Small intestine (tissue), 7 donors: ENCODE data around the gene PAPPA2. TPM values are rescaled to one million over a fixed set of nuclear protein-coding genes. Genes with fewer than 3 reads are reported as not detected.

Experiments used
- DNase-seq, 2 donors: peaks; one replicate each; pipeline versions ENCODE4 v3.0.0 to v3.0.0-alpha.2; 2013
- FAIRE-seq: peaks from 2 replicates; lab custom pipeline; 2012; peaks lifted over from hg19 to GRCh38; lab: Jason Lieb, UNC
- H3K27ac ChIP-seq, 3 donors: one replicate each; pipeline ENCODE4 v1.5.1; 2013; ENCODE audit warnings: low read length in 2 of 3, mild to moderate bottlenecking in 2 of 3, control low read depth in 1 of 3, inconsistent platforms in 1 of 3, low read depth in 1 of 3, moderate library complexity in 1 of 3
- H3K27me3 ChIP-seq, 3 donors: one replicate each; pipeline ENCODE4 v1.6.1; 2013; ENCODE audit warnings: low read length in 3 of 3, inconsistent platforms in 1 of 3; ENCODE audit not compliant: control insufficient read depth in 3 of 3, insufficient read depth in 3 of 3
- H3K36me3 ChIP-seq, 3 donors: one replicate each; pipeline ENCODE4 v1.6.1; 2013; ENCODE audit warnings: low read length in 3 of 3, inconsistent platforms in 1 of 3, low read depth in 1 of 3, mild to moderate bottlenecking in 1 of 3, moderate library complexity in 1 of 3; ENCODE audit not compliant: control insufficient read depth in 3 of 3, insufficient read depth in 2 of 3
- H3K4me1 ChIP-seq, 3 donors: one replicate each; pipeline ENCODE4 v1.6.1; 2013; ENCODE audit warnings: low read length in 2 of 3, inconsistent platforms in 1 of 3, low read depth in 1 of 3, mild to moderate bottlenecking in 1 of 3, moderate library complexity in 1 of 3; ENCODE audit not compliant: control insufficient read depth in 3 of 3, insufficient read depth in 2 of 3
- H3K4me3 ChIP-seq, 3 donors: one replicate each; pipeline ENCODE4 v1.5.1; 2013; ENCODE audit warnings: low read length in 3 of 3, control low read depth in 1 of 3, inconsistent platforms in 1 of 3, low read depth in 1 of 3, mild to moderate bottlenecking in 1 of 3, moderate library complexity in 1 of 3
- H3K9me3 ChIP-seq, 2 donors: one replicate each; pipeline ENCODE4 v1.6.1; 2013; ENCODE audit warnings: low read depth in 1 of 2, low read length in 1 of 2; ENCODE audit not compliant: control insufficient read depth in 2 of 2, insufficient read depth in 1 of 2
- WGBS, 3 donors: extraction: QIAGEN DNeasy Blood & Tissue Kit; methylation state at CpG; one replicate each; pipeline ENCODE4 v1.1.7; 2013; 5-methylcytosine and 5-hydroxymethylcytosine counted together
- polyA plus RNA-seq, 4 donors: library from polyadenylated mRNA; stranded (reverse) in 3 of 4; unstranded in 1 of 4; fragments of 200-250 nt in 3 of 4; fragments of 120-200 nt in 1 of 4; gene quantifications; one replicate each; pipeline versions ENCODE4 v1.2.1 to v1.2.3, GENCODE V29; 2013
- donor health status: healthy with polysubstance abuse.
- donor health status: control.
- donor health status: control.
- donor health status: Bipolar disorder and iron deficiency.
- donor health status: healthy.

The PAPPA2 gene
- polyA plus RNA-seq, 4 donors = 0.03 to 0.12 TPM; not detected in 2

GRCh38 chr1:176531921-176532897 is 69.2 kb downstream of the PAPPA2 start:
- DNase-seq (no peak), FAIRE-seq (no peak)
- Histone ChIP-seq H3K36me3 (no peaks in the 10 kb centered on the region), H3K27ac (no peak overlapping the region), H3K4me1 (no peaks in the 10 kb centered on the region), H3K27me3 (peaks cover 0 to 2% (median 0%) of the 10 kb centered on the region in 3 donors), H3K9me3 (no peaks in the 10 kb centered on the region), H3K4me3 (no peak overlapping the region)
- 69 to 73% (median 72%) methylated on average over 16 of the region's 16 CpGs for WGBS, 3 donors

- 93 to 95% (median 95%) methylated on average over 1 of the region's 1 CpG for WGBS, 3 donors
- no peak for FAIRE-seq
- H3K4me1 ChIP-seq = no peaks in the 10 kb centered on the region
- no peak for DNase-seq
- no peak overlapping the region for H3K4me3 ChIP-seq
- H3K36me3 ChIP-seq = no peaks in the 10 kb centered on the region
- H3K27me3 ChIP-seq = peaks cover 0 to 2% (median 0%) of the 10 kb centered on the region in 3 donors
- H3K27ac ChIP-seq = no peak overlapping the region
- no peaks in the 10 kb centered on the region for H3K9me3 ChIP-seq
Observed at GRCh38 chr1:176533020-176533419, 70.0 kb downstream of the PAPPA2 start.

GRCh38 chr1:176536588-176536987 is 73.6 kb downstream of the PAPPA2 start:
- Histone ChIP-seq H3K36me3 (no peaks in the 10 kb centered on the region), H3K27me3 (peaks cover 0 to 2% (median 0%) of the 10 kb centered on the region in 3 donors), H3K9me3 (no peaks in the 10 kb centered on the region), H3K4me1 (no peaks in the 10 kb centered on the region), H3K27ac (no peak overlapping the region), H3K4me3 (no peak overlapping the region)
- WGBS, 3 donors = 76 to 84% (median 79%) methylated on average over 2 of the region's 2 CpGs
- DNase-seq = no peak
- no peak for FAIRE-seq

- DNase-seq (no peak), FAIRE-seq (no peak)
- H3K27ac ChIP-seq = no peak overlapping the region
- H3K27me3 ChIP-seq = peaks cover 0 to 2% (median 0%) of the 10 kb centered on the region in 3 donors
- H3K4me3 ChIP-seq = no peak overlapping the region
- H3K4me1 ChIP-seq = no peaks in the 10 kb centered on the region
- WGBS, 3 donors = 54 to 69% (median 66%) methylated on average over 6 of the region's 6 CpGs
- no peaks in the 10 kb centered on the region for H3K36me3 ChIP-seq
- no peaks in the 10 kb centered on the region for H3K9me3 ChIP-seq
Observed at GRCh38 chr1:176539018-176539417, 76.0 kb downstream of the PAPPA2 start.

- FAIRE-seq = no peak
- DNase-seq = no peak
- no peaks in the 10 kb centered on the region for H3K36me3 ChIP-seq
- no peaks in the 10 kb centered on the region for H3K9me3 ChIP-seq
- H3K4me3 ChIP-seq = no peak overlapping the region
- H3K27me3 ChIP-seq = no peaks in the 10 kb centered on the region
- 91% methylated on average over 1 of the region's 1 CpG for WGBS, 3 donors
- H3K4me1 ChIP-seq = no peaks in the 10 kb centered on the region
- H3K27ac ChIP-seq = no peak overlapping the region
Observed at GRCh38 chr1:176540428-176540827, 77.5 kb downstream of the PAPPA2 start.

- FAIRE-seq = no peak
- no peak overlapping the region for H3K4me3 ChIP-seq
- 40 to 50% (median 43%) methylated on average over 3 of the region's 3 CpGs for WGBS, 3 donors
- H3K27ac ChIP-seq = no peak overlapping the region
- no peaks in the 10 kb centered on the region for H3K4me1 ChIP-seq
- peaks cover 0 to 4% (median 0%) of the 10 kb centered on the region in 3 donors for H3K27me3 ChIP-seq
- no peak for DNase-seq
- no peaks in the 10 kb centered on the region for H3K9me3 ChIP-seq
- H3K36me3 ChIP-seq = no peaks in the 10 kb centered on the region
Observed at GRCh38 chr1:176541663-176542062, 78.7 kb downstream of the PAPPA2 start.

- FAIRE-seq (no peak), DNase-seq (no peak)
- H3K4me3 ChIP-seq = no peak overlapping the region
- H3K4me1 ChIP-seq = no peaks in the 10 kb centered on the region
- no peaks in the 10 kb centered on the region for H3K36me3 ChIP-seq
- peaks cover 0 to 4% (median 0%) of the 10 kb centered on the region in 3 donors for H3K27me3 ChIP-seq
- WGBS, 3 donors = 44 to 65% (median 58%) methylated on average over 2 of the region's 2 CpGs
- H3K9me3 ChIP-seq = no peaks in the 10 kb centered on the region
- no peak overlapping the region for H3K27ac ChIP-seq
Observed at GRCh38 chr1:176542352-176542751, 79.4 kb downstream of the PAPPA2 start.

GRCh38 chr1:176543360-176544129 is 80.6 kb downstream of the PAPPA2 start:
- H3K36me3 ChIP-seq = no peaks in the 10 kb centered on the region
- no peak overlapping the region for H3K27ac ChIP-seq
- H3K9me3 ChIP-seq = no peaks in the 10 kb centered on the region
- peaks cover 0 to 4% (median 0%) of the 10 kb centered on the region in 3 donors for H3K27me3 ChIP-seq
- 73 to 81% (median 81%) methylated on average over 2 of the region's 2 CpGs for WGBS, 3 donors
- DNase-seq (no peak), FAIRE-seq (no peak)
- H3K4me3 ChIP-seq = no peak overlapping the region
- H3K4me1 ChIP-seq = no peaks in the 10 kb centered on the region
